ELR (cell line): ENCODE results near the gene ZNF428.
A peak's percentile ranks its signal among the peaks of the same experiment; 100 is the strongest.
"Not testable (repeated sequence)": the region's sequence is repeated elsewhere in the genome, so short reads cannot be mapped to it uniquely, and the experiment has no call there.

Source experiments
- DNase-seq: peaks from one replicate; pipeline ENCODE4 v3.0.0-alpha.2; 2015; ENCODE audit warnings: low read depth

The ZNF428 gene

DNA sequence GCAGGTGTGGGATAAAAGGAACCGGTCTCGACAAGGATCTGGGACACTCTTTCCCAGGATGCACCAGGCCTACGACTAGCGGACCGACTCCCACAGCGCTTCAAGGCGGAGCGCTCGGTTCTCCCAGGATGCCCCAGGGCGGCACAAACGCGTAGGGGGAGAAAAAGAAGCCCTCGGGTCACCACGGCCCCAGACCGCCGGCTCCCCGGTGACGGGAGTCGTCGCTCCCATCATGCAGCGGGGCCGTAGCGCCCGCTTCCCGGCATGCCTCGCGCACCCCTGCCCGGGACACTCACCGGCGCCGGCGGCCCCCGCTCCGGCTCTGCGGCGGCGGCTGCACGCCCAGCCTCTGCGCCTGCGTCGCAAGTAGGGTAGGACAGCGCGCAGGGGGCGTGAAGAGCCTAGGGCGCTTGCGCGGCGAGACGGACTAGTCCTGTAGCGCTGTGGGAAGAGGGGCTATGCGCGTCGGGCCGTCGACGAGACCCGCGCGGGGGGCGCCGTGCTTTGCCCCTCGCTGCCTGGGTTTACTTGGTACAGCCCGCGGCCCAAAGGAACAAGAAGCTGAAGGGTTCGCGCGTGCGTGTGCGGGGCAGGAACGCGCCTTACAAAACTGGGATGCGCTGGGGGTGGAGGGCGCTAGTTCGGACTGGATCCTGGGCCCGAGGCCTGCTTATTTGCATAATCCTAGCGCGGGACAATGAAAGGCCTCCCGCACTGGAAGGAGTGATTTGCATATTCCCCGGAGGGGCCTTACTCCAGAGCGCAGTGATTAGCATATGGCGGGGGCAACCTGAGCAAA is at the start of gene ZNF428:
Gene ZNF428 (minus strand): TSS at position 368 of the 799 bp plus-strand sequence. CDS start 5,325 bp downstream, outside the sequence.
- DNase-seq = peak; percentile 87

DNA sequence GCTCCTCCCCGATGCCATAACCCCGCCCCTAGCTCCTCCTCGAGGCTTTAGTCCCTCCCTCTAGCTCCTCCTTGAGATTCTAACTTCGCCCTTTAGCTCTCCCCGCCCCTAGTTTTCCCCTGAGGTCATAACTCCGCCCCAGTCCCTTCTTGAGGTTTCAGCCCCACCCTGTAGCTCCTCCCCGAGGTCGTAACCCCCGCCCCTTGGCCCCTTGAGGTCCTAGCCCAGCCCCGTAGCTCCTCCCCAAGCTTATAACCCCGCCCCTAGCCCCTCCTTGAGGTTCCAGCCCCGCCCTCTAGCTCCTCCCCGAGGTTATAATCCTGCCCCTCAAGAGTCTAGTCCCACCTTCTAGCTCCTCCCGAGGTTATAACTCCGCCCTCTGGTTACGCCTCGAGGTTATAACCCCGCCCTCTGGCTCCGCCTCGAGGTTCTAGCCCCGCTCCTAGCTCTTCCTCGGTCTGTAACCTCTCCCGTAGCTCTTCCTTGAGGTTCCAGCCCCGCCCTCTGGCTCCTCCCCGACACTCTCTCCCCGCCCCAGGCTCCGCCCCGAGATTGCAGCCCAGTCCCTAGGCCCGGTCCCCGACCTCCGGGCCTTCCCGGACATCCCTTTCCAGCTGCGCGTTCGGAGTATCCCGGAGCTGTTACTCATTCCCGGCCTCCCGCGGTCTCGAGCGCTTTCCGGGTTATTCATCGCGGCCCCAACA is 49.1 kb upstream of the ZNF428 start:
- DNase-seq = peak; percentile 99

- DNase-seq = peak; percentile 33
Measured at GRCh38 chr19:43667876-43668405, 48.5 kb upstream of the ZNF428 start.

- DNase-seq = no peak
Measured at GRCh38 chr19:43667126-43667875, 47.9 kb upstream of the ZNF428 start.

GRCh38 chr19:43664018-43664417 is 44.6 kb upstream of the ZNF428 start:
- DNase-seq = no peak

DNA sequence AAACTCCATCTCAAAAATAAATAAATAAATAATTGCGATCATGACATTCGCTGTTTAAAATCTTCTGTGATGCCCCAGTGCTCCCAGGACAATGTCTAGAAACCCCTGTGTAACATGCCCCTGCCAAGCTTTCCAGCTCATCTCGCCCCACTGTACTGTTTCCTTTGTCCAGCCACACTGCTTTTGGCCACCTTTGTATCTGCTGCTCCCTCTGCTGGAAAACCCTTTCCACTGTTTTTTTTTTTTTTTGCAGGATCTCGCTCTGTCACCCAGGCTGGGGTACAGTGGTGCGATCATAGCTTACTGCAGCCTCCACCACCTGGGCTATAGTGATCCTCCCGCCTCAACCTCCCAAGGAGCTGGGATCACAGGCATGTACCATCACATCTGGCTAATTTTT is 43.1 kb upstream of the ZNF428 start:
- DNase-seq = peak; percentile 41

DNA sequence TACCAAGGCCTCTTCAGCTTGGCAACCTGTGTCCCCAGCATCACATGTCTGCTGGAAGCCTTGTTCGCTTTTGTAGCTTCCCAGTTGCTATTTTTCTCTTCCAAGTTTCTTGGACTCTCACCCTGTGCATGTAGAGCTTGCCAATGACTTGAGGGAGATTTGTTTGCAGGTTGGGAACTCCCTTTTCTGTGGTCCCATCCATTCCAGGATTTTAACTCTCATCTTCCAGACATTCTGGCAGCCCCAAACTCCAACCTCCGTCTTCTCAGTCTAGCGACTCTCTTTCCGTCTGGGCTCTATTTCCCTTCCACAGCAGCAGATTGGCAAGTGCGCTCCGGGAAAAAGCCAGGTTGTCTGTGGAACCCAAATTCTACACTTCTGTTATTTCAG is 41.5 kb upstream of the ZNF428 start:
- no peak for DNase-seq

- DNase-seq = no peak
Measured at GRCh38 chr19:43660301-43660970, 41.0 kb upstream of the ZNF428 start.

- DNase-seq = no peak
Measured at GRCh38 chr19:43658494-43658893, 39.1 kb upstream of the ZNF428 start.

DNA sequence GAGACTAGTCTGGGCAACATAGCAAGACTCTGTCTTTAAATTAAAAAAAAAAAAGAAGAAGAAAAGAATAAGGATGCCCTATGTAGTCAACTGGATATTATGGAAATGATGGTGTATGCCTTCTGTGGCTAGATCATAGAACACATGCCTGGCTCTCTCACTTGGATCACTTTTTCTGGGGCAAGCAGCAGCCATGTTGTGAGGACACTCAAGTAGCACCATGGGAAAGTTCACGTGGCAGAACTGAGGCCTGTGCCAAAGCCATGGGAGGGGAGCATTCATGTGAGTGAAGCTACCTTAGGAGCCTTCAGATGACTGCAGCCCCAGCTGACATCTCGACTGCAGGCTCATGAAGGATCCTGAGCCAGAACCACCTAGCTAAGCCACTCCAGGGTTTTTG is 38.6 kb upstream of the ZNF428 start:
- DNase-seq = no peak

DNA sequence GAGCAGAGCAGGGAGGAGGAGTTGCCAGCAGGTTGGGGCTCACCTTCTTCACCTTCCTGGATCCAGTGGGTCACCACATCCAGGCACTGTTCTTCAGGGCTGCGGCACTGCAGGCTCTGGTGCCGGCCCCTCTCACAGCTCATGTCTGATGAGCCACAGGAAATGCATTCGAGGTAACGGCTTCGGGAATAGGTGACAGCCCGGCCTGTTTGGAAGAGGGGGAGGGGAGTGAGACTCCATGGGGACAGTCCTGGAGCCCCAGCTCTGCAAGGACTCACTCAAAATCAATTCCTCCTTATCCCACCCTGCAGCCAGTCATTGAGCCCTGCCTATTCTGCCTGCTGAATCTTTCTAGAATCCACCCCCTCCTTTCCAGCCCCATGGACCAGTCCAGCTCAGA is 37.0 kb upstream of the ZNF428 start:
- no peak for DNase-seq

- no peak for DNase-seq
Measured at GRCh38 chr19:43652546-43652874, 33.1 kb upstream of the ZNF428 start.

GRCh38 chr19:43651758-43652545 is 32.5 kb upstream of the ZNF428 start:
- peak; percentile 66 for DNase-seq

- not testable (repeated sequence) for DNase-seq
Measured at GRCh38 chr19:43650276-43650675, 30.8 kb upstream of the ZNF428 start.

DNA sequence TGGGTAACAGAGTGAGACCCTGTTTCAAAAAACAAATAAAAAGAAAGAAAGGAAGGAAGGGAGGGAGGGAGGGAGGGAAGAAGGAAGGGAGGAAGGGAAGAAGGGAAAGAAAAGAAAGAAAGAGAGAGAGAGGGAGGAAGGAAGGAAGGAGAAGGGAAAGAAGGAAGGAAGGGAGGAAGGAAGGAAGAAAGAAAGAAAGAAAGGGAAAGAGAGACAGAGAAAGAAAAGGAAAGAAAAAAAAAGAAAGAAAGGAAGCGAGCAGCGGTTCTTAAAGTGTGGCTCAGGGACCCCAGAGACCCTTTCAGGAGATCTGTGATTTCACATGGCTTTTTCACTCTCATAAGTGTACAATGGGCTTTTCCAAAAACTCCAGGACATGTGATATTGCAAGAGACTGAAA is 30.1 kb upstream of the ZNF428 start:
- no peak for DNase-seq

DNA sequence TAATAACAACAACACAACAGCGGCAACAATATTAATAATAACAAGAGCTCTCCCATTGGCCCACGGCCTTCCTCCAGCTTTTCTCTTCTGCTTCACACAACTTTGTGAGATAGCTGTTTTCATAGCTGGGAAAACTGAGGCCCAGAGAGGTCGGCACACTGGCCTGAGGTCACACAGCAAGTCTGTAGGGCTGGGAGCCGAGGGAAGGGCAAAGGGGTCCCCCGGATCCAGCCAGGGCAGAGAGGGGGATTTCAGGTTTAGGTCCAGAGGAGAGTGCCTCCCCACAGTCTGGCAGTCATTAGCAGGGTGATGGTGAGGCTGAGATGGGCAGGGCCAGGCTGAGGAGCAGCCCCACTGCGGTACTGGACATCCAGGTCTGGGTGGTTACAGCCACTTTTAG is 29.2 kb upstream of the ZNF428 start:
- no peak for DNase-seq

DNA sequence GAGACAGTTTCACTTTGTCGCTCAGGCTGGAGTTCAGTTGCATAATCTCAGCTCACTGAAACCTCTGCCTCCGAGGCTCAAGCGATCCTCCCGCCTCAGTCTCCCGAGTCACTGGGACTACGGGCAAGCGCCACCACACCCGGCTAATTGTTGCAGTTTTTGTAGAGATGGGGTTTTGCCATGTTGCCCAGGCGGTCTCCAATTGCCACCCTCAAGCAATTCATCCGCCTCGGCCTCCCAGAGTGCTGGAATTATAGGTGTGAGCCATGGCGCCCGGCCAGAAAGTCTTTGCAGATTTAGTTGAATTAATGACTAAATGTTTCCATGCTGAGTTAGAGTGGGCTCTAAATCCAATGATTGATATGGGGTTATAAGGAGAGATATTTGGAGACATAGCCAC is 24.8 kb upstream of the ZNF428 start:
- no peak for DNase-seq

DNA sequence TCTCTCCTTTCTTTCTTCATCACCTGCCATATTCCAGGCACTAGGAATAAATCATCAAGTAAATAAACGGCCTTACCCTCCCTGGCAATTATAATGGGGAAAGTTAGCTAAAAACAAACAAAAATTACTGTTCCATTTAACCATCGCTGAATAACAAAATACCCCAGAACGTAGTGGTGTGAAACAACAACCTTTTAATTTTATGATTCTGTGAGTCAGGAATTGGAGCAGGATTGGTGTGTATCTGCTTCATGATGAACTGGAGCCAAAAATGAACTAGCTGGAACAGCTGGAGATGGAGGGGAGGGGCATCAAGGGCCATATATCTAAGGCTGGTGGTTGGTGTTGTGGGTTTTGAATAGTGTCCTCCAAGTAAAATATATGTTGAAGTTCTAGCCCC is 23.9 kb upstream of the ZNF428 start:
- no peak for DNase-seq

DNA sequence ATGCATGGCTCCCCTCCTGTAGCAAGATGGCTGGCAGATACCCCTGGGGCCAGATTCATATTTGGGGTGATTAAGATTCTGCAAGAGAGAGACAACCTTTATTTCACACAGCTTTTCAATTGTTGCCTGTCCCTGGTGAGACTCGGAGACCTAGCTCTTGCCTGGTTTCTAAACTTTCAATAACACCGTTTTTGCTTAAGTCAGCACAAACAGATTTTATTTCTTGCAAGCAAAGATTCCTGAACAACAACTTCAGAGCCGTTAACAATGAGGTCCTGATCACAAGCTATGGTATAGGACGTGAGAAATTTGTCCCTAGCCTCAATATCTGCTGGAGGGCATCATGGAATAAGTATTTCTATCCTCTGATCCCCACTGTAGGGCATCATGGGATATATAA is 23.1 kb upstream of the ZNF428 start:
- DNase-seq = no peak

DNA sequence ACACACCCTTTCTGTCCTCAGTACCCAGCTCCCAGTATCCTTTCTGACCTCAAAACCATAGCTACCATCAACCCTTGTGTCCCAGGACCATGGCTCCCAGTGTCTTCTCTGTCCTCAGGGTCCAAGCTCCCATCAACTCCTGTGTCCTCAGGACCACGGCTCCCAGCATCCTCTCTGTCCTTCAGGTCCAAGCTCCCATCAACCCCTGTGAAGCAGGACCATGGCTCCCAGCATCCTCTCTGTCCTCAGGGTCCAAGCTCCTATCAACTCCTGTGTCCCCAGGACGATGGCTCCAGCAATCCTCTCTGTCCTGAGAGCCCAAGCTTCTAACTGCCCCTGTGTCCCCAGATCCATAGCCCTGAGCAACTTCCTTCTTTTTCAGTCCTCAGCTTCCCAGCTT is 21.9 kb upstream of the ZNF428 start:
- no peak for DNase-seq

- no peak for DNase-seq
Measured at GRCh38 chr19:43640424-43640757, 21.0 kb upstream of the ZNF428 start.
